H9 (cell line): Measurements from ENCODE around the gene ANO9. TPM values are rescaled to one million over a fixed set of nuclear protein-coding genes. Genes with fewer than 3 reads are reported as not detected.

ENCODE experiments used
- DNase-seq: peaks from one replicate; pipeline ENCODE4 v3.0.0-alpha.2; 2017
- H2AFZ ChIP-seq: one replicate; pipeline ENCODE4 v1.6.1; 2013; ENCODE audit warnings: mild to moderate bottlenecking, low read length, control low read depth, moderate library complexity
- H2AK5ac ChIP-seq: 2 replicates; pipeline ENCODE4 v1.6.1; 2013; ENCODE audit warnings: low read length, control low read depth, mixed read lengths; ENCODE audit not compliant: insufficient read length
- H2BK120ac ChIP-seq: one replicate; pipeline ENCODE4 v1.6.1; 2013; ENCODE audit warnings: low read depth, mild to moderate bottlenecking, low read length, control low read depth, inconsistent platforms; ENCODE audit not compliant: poor library complexity, severe bottlenecking
- H2BK12ac ChIP-seq: 2 replicates; pipeline ENCODE4 v1.6.1; 2013; ENCODE audit warnings: low read length, control low read depth, mixed read lengths, low read depth; ENCODE audit not compliant: insufficient read length
- H2BK15ac ChIP-seq: 2 replicates; pipeline ENCODE4 v1.6.1; 2013; ENCODE audit warnings: low read depth, low read length, control low read depth
- H2BK20ac ChIP-seq: one replicate; pipeline ENCODE4 v1.6.1; 2013; ENCODE audit warnings: low read depth, mild to moderate bottlenecking, low read length, control low read depth, inconsistent platforms; ENCODE audit not compliant: poor library complexity, severe bottlenecking
- H2BK5ac ChIP-seq: 2 replicates; pipeline ENCODE4 v1.6.1; 2013; ENCODE audit warnings: low read length, control low read depth, mixed read lengths; ENCODE audit not compliant: insufficient read length
- H3K14ac ChIP-seq: 2 replicates; pipeline ENCODE4 v1.6.1; 2013; ENCODE audit warnings: low read length, control low read depth; ENCODE audit not compliant: insufficient read depth
- H3K18ac ChIP-seq: 2 replicates; pipeline ENCODE4 v1.6.1; 2013; ENCODE audit warnings: low read depth, mild to moderate bottlenecking, mixed read lengths, low read length, control low read depth; ENCODE audit not compliant: insufficient read length
- H3K23ac ChIP-seq: 2 replicates; pipeline ENCODE4 v1.6.1; 2013; ENCODE audit warnings: low read length, control low read depth, mixed read lengths, low read depth; ENCODE audit not compliant: insufficient read length
- H3K23me2 ChIP-seq: 2 replicates; pipeline ENCODE4 v1.6.1; 2013; ENCODE audit warnings: low read depth, mild to moderate bottlenecking, mixed read lengths, low read length, control low read depth; ENCODE audit not compliant: insufficient read length, poor library complexity, severe bottlenecking
- H3K27ac ChIP-seq: 2 replicates; pipeline ENCODE4 v1.5.1; 2013; ENCODE audit warnings: low read length, control low read depth, mixed read lengths, low read depth; ENCODE audit not compliant: insufficient read length
- H3K27me3 ChIP-seq: 2 replicates; pipeline ENCODE4 v1.6.1; 2013; ENCODE audit warnings: low read length, control low read depth, inconsistent platforms; ENCODE audit not compliant: insufficient read depth
- H3K4ac ChIP-seq: 2 replicates; pipeline ENCODE4 v1.6.1; 2013; ENCODE audit warnings: low read depth, mild to moderate bottlenecking, control low read depth, inconsistent platforms, low read length, moderate library complexity
- H3K4me1 ChIP-seq: 2 replicates; pipeline ENCODE4 v1.6.1; 2013; ENCODE audit warnings: low read length, control low read depth, inconsistent platforms; ENCODE audit not compliant: insufficient read depth
- H3K4me2 ChIP-seq: 2 replicates; pipeline ENCODE4 v1.6.1; 2013; ENCODE audit warnings: low read length, control low read depth, mixed read lengths; ENCODE audit not compliant: insufficient read length, insufficient read depth
- H3K56ac ChIP-seq: 2 replicates; pipeline ENCODE4 v1.6.1; 2013; ENCODE audit warnings: low read depth, mild to moderate bottlenecking, mixed read lengths, low read length, control low read depth; ENCODE audit not compliant: insufficient read length
- H3K79me1 ChIP-seq: 2 replicates; pipeline ENCODE4 v1.6.1; 2013; ENCODE audit warnings: low read depth, mild to moderate bottlenecking, moderate library complexity, low read length, control low read depth, inconsistent platforms; ENCODE audit not compliant: insufficient read depth, poor library complexity, severe bottlenecking
- H3K79me2 ChIP-seq: 2 replicates; pipeline ENCODE4 v1.6.1; 2013; ENCODE audit warnings: low read length, control low read depth, inconsistent platforms; ENCODE audit not compliant: insufficient read depth
- H3K9ac ChIP-seq: 2 replicates; pipeline ENCODE4 v1.6.1; 2013; ENCODE audit warnings: low read length, control low read depth, mixed read lengths; ENCODE audit not compliant: insufficient read length; ENCODE audit errors: extremely low read depth
- H3K9me3 ChIP-seq: one replicate; pipeline ENCODE4 v1.6.1; 2013; ENCODE audit warnings: low read depth, low read length, inconsistent platforms; ENCODE audit not compliant: control insufficient read depth
- H3T11ph ChIP-seq: one replicate; pipeline ENCODE4 v1.6.1; 2013; ENCODE audit warnings: mild to moderate bottlenecking, low read length, control low read depth, inconsistent platforms
- H4K20me1 ChIP-seq: one replicate; pipeline ENCODE4 v1.6.1; 2013; ENCODE audit not compliant: control insufficient read depth, insufficient read length, insufficient read depth
- H4K5ac ChIP-seq: 2 replicates; pipeline ENCODE4 v1.6.1; 2013; ENCODE audit warnings: low read depth, mild to moderate bottlenecking, mixed read lengths, low read length, control low read depth; ENCODE audit not compliant: insufficient read length
- H4K8ac ChIP-seq: replicated peaks from 2 replicates; pipeline ENCODE4 v1.6.1; 2013; ENCODE audit warnings: low read length, control low read depth, mixed read lengths, low read depth; ENCODE audit not compliant: insufficient read length
- H4K91ac ChIP-seq: 2 replicates; pipeline ENCODE4 v1.6.1; 2013; ENCODE audit warnings: low read depth, mild to moderate bottlenecking, moderate library complexity, mixed read lengths, low read length, control low read depth; ENCODE audit not compliant: insufficient read length
- H3K27ac Mint-ChIP-seq, 3 experiments: 2 replicates in 2 of 3; 3 replicates in 1 of 3; pipeline ENCODE4 v1.8.0; 2020 to 2021; ENCODE audit warnings: mixed read lengths in 3 of 3, mild to moderate bottlenecking in 1 of 3, moderate library complexity in 1 of 3
- H3K27me3 Mint-ChIP-seq: 2 replicates; pipeline ENCODE4 v1.8.0; 2021; ENCODE audit warnings: low read depth, mild to moderate bottlenecking, moderate library complexity, mixed read lengths
- H3K36me3 Mint-ChIP-seq, 3 experiments: 2 replicates in 2 of 3; 3 replicates in 1 of 3; pipeline ENCODE4 v1.8.0; 2020 to 2021; ENCODE audit warnings: low read depth in 3 of 3, mixed read lengths in 3 of 3; ENCODE audit not compliant: insufficient read depth in 1 of 3
- H3K4me1 Mint-ChIP-seq, 2 experiments: 2 replicates each; pipeline ENCODE4 v1.8.0; 2020; ENCODE audit warnings: mixed read lengths in 2 of 2
- H3K4me3 Mint-ChIP-seq, 2 experiments: 2 replicates in 1 of 2; 3 replicates in 1 of 2; pipeline ENCODE4 v1.8.0; 2020 to 2021; ENCODE audit warnings: mild to moderate bottlenecking in 2 of 2, mixed read lengths in 2 of 2, moderate library complexity in 1 of 2
- H3K9me3 Mint-ChIP-seq, 2 experiments: 2 replicates in 1 of 2; 3 replicates in 1 of 2; pipeline ENCODE4 v1.8.0; 2020; ENCODE audit warnings: mild to moderate bottlenecking in 2 of 2, mixed read lengths in 2 of 2, moderate library complexity in 1 of 2
- CTCF ChIP-seq: fragments of 200-600 bp; sonication (generic); conservative IDR thresholded peaks from 3 replicates; pipeline ENCODE4 v1.8.0; 2021; ENCODE audit warnings: antibody characterized with exemption, mild to moderate bottlenecking
- WGBS: extraction: QIAGEN DNeasy Blood & Tissue Kit; methylation state at CpG from one replicate; pipeline ENCODE4 v1.1.7; 2013; ENCODE audit warnings: missing lambda C conversion rate, low lambda C conversion rate, mixed read lengths; ENCODE audit not compliant: insufficient read length; ENCODE audit errors: extremely low coverage; 5-methylcytosine and 5-hydroxymethylcytosine counted together
- total RNA-seq: library from RNA; stranded (reverse); gene quantifications from 2 replicates; pipeline ENCODE4 v1.2.1, GENCODE V29; 2021

Gene ANO9
- total RNA-seq, 1 experiment from 2014 or later, result 13.1 TPM

GRCh38 chr11:420911-421321, 20.9 kb downstream of the ANO9 start:
- no peak overlapping the region for H2BK20ac ChIP-seq
- H2AFZ ChIP-seq, result no peak overlapping the region
- H4K91ac ChIP-seq, result no peak overlapping the region
- no peak overlapping the region for H2BK15ac ChIP-seq
- peaks cover 8 to 10% of the 10 kb centered on the region in 2 experiments for H3K4me1 Mint-ChIP-seq
- no peak overlapping the region for H3K9ac ChIP-seq
- DNase-seq, result no peak
- H3K4me2 ChIP-seq, result no peak overlapping the region
- no peak overlapping the region for H3K27ac Mint-ChIP-seq
- peaks cover 10% of the 10 kb centered on the region for H3K23me2 ChIP-seq
- H3K4me1 ChIP-seq, result no peaks in the 10 kb centered on the region
- TF ChIP-seq CTCF, result no peak
- no peaks in the 10 kb centered on the region for H3K9me3 ChIP-seq
- no peak overlapping the region for H3K4me3 Mint-ChIP-seq
- H3K36me3 Mint-ChIP-seq, result no peaks in the 10 kb centered on the region; a peak in 1 of 7 replicates
- no peak overlapping the region for H2AK5ac ChIP-seq
- H3K9me3 Mint-ChIP-seq, result no peaks in the 10 kb centered on the region; a peak in 1 of 5 replicates
- no peak overlapping the region for H3K27ac ChIP-seq
- H3K23ac ChIP-seq, result no peak overlapping the region
- H4K5ac ChIP-seq, result no peak overlapping the region
- H3K79me2 ChIP-seq, result no peaks in the 10 kb centered on the region; the same call in 1 of the 2 replicates
- H2BK12ac ChIP-seq, result no peak overlapping the region
- H3T11ph ChIP-seq, result no peak overlapping the region
- peaks cover 4% of the 10 kb centered on the region for H4K20me1 ChIP-seq
- no peak overlapping the region for H3K14ac ChIP-seq
- WGBS, result no CpG with 5 or more reads among the region's 21 CpGs
- H3K18ac ChIP-seq, result no peak overlapping the region
- no peak overlapping the region for H2BK120ac ChIP-seq
- H3K4ac ChIP-seq, result no peak overlapping the region
- no peaks in the 10 kb centered on the region for H3K79me1 ChIP-seq
- peaks cover 34% of the 10 kb centered on the region for H3K27me3 Mint-ChIP-seq
- no peaks in the 10 kb centered on the region; the same call in 1 of the 2 replicates for H3K27me3 ChIP-seq
- no peak overlapping the region for H4K8ac ChIP-seq
- no peak overlapping the region for H3K56ac ChIP-seq
- no peak overlapping the region for H2BK5ac ChIP-seq
